CD4-positive, CD25-positive, alpha-beta regulatory T cell (primary cell): Measurements from ENCODE around the gene HCN4. TPM values are rescaled to one million over a fixed set of nuclear protein-coding genes. Genes with fewer than 3 reads are reported as not detected.

Experiments used
- ATAC-seq, 2 donors: fragments of 150-1000 bp; cut with Tn5 transposase; one replicate each; pipeline ENCODE4 v1.10.0; 2021; ENCODE audit warnings: low read depth in 2 of 2, moderate number of reproducible peaks in 2 of 2, moderate library complexity in 1 of 2
- DNase-seq, 3 donors: peaks; one replicate each; pipeline versions ENCODE4 v3.0.0 to v3.0.0-alpha.2; 2012 to 2022; ENCODE audit warnings: mixed read lengths in 1 of 3
- H3K27ac ChIP-seq: one replicate; pipeline ENCODE4 v1.7.0; 2013; ENCODE audit warnings: mild to moderate bottlenecking, low read length; ENCODE audit not compliant: insufficient read depth, poor library complexity, severe bottlenecking
- H3K27me3 ChIP-seq: one replicate; pipeline ENCODE4 v1.7.0; 2013; ENCODE audit warnings: low read length; ENCODE audit not compliant: control insufficient read depth, insufficient read depth
- H3K36me3 ChIP-seq: one replicate; pipeline ENCODE4 v1.7.0; 2013; ENCODE audit warnings: mild to moderate bottlenecking, low read length, moderate library complexity; ENCODE audit not compliant: control insufficient read depth, insufficient read depth
- H3K4me1 ChIP-seq: 2 replicates; pipeline ENCODE4 v1.7.0; 2013; ENCODE audit warnings: mild to moderate bottlenecking, low read length; ENCODE audit not compliant: insufficient read depth, control insufficient read depth, poor library complexity, severe bottlenecking
- H3K4me3 ChIP-seq: one replicate; pipeline ENCODE4 v1.7.0; 2013; ENCODE audit warnings: low read depth, mild to moderate bottlenecking, low read length, moderate library complexity
- H3K9me3 ChIP-seq, 2 experiments: 1 replicate in 1 of 2; 2 replicates in 1 of 2; pipeline ENCODE4 v1.7.0; 2013; ENCODE audit warnings: low read length in 2 of 2, mild to moderate bottlenecking in 1 of 2, moderate library complexity in 1 of 2; ENCODE audit not compliant: control insufficient read depth in 2 of 2
- H3K27ac Mint-ChIP-seq, 3 donors: one replicate each; pipeline ENCODE4 v1.8.0; 2020 to 2022; ENCODE audit warnings: mild to moderate bottlenecking in 3 of 3, mixed read lengths in 3 of 3, moderate library complexity in 2 of 3
- H3K27me3 Mint-ChIP-seq: one replicate; pipeline ENCODE4 v1.8.0; 2022; ENCODE audit warnings: mild to moderate bottlenecking, mixed read lengths
- H3K36me3 Mint-ChIP-seq: one replicate; pipeline ENCODE4 v1.8.0; 2020; ENCODE audit warnings: mixed read lengths
- H3K4me1 Mint-ChIP-seq, 4 donors: one replicate each; pipeline ENCODE4 v1.8.0; 2020 to 2022; ENCODE audit warnings: mixed read lengths in 4 of 4, mild to moderate bottlenecking in 1 of 4
- H3K4me3 Mint-ChIP-seq, 4 donors: one replicate each; pipeline ENCODE4 v1.8.0; 2020 to 2022; ENCODE audit warnings: mild to moderate bottlenecking in 4 of 4, mixed read lengths in 4 of 4, moderate library complexity in 3 of 4
- H3K9me3 Mint-ChIP-seq, 7 donors: one replicate each; pipeline ENCODE4 v1.8.0; 2020 to 2022; ENCODE audit warnings: mixed read lengths in 7 of 7, mild to moderate bottlenecking in 3 of 7, moderate library complexity in 2 of 7
- polyA plus RNA-seq, 4 donors: library from polyadenylated mRNA; unstranded; fragments of 300-500 nt; fragmentation: Illumina TruSeq; gene quantifications; one replicate each; pipeline ENCODE4 v1.2.3, GENCODE V29; 2021
- total RNA-seq: library from RNA; stranded (reverse); gene quantifications from one replicate; pipeline ENCODE4 v1.2.3, GENCODE V29; 2022

HCN4 gene
- total and polyA plus RNA-seq, 5 donors from 2014 or later: not detected

DNA sequence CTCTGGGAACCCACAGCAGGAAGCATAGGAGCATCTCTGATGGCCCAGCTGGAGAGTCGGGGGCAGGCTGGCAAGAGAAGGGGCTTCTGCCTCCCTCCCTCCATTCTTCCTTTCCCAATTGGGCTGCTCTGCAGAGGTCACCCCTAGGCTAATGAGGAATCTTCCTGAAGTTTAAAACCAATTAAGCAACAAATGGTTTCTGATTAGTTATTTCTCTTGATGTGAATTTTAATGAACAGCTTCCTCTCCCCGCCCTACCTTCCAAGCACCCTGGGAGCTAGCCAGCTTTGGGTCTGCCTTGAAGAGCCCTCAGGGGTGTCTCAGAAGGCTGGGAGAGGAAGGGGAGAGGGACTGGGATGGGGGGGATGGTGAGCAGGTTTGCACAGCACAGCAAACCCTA is 24.6 kb upstream of the HCN4 start:
- ATAC-seq: no peak
- peaks cover 16% of the 10 kb centered on the region for H3K27me3 Mint-ChIP-seq

GRCh38 chr15:73392025-73392424 is 23.3 kb upstream of the HCN4 start:
- no peaks in the 10 kb centered on the region for H3K4me1 Mint-ChIP-seq
- no peaks in the 10 kb centered on the region for H3K4me1 ChIP-seq
- H3K4me3 ChIP-seq: no peak overlapping the region
- no peaks in the 10 kb centered on the region for H3K27me3 ChIP-seq
- H3K27ac ChIP-seq: no peak overlapping the region
- peaks cover 16% of the 10 kb centered on the region for H3K27me3 Mint-ChIP-seq
- no peaks in the 10 kb centered on the region for H3K36me3 ChIP-seq
- H3K9me3 ChIP-seq: no peaks in the 10 kb centered on the region
- H3K4me3 Mint-ChIP-seq: no peak overlapping the region
- peaks cover 0 to 2% (median 0%) of the 10 kb centered on the region in 7 donors for H3K9me3 Mint-ChIP-seq
- DNase-seq (no peak), ATAC-seq (no peak)
- no peaks in the 10 kb centered on the region for H3K36me3 Mint-ChIP-seq
- no peak overlapping the region for H3K27ac Mint-ChIP-seq

More for the DNA sequence above, 24.6 kb upstream of the HCN4 start:
- no peak overlapping the region for H3K27ac Mint-ChIP-seq
- H3K36me3 ChIP-seq: no peaks in the 10 kb centered on the region
- H3K9me3 ChIP-seq: no peaks in the 10 kb centered on the region
- no peaks in the 10 kb centered on the region for H3K4me1 ChIP-seq
- no peak for DNase-seq
- no peaks in the 10 kb centered on the region for H3K36me3 Mint-ChIP-seq
- no peak overlapping the region for H3K4me3 ChIP-seq
- no peak overlapping the region for H3K27ac ChIP-seq
- no peak overlapping the region for H3K4me3 Mint-ChIP-seq
- H3K4me1 Mint-ChIP-seq: no peaks in the 10 kb centered on the region
- H3K9me3 Mint-ChIP-seq: peaks cover 0 to 2% (median 0%) of the 10 kb centered on the region in 7 donors
- H3K27me3 ChIP-seq: no peaks in the 10 kb centered on the region

- Mint-ChIP-seq H3K4me3 (no peak overlapping the region), H3K27me3 (peaks cover 16% of the 10 kb centered on the region), H3K9me3 (peaks cover 0 to 2% (median 0%) of the 10 kb centered on the region in 7 donors), H3K4me1 (no peaks in the 10 kb centered on the region), H3K36me3 (no peaks in the 10 kb centered on the region), H3K27ac (no peak overlapping the region)
- ATAC-seq (no peak), DNase-seq (no peak)
- Histone ChIP-seq H3K4me3 (no peak overlapping the region), H3K27me3 (no peaks in the 10 kb centered on the region), H3K4me1 (no peaks in the 10 kb centered on the region), H3K27ac (no peak overlapping the region), H3K9me3 (no peaks in the 10 kb centered on the region), H3K36me3 (no peaks in the 10 kb centered on the region)
Measured at GRCh38 chr15:73391128-73391872, 22.5 kb upstream of the HCN4 start.

DNA sequence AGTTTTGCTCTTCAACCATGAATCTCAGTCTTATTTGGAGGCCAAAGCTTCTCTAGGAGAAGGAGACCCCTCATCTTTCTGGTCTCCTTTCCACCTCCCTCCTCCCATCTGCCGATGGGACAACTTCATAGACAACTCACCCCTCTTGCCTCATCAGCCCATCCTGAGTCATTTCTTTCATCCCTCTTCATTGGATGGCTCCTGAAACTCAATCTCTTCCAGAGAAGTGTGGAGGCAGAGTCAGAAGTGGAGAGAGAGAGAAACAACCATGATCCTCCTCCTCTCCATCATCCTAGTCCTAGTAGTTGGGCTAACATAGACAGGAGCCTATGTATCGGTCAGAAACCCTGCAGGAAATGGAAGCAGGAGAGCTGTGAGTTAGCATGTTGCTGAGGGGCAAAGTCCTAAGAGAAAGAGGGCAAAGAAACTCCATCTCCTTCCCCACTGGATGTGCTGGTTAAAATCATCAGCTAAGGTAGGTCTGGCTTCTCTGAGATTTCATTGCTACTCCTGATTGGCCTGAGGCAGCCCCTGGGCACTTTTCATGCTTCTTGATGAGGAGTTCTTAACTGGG is 21.3 kb upstream of the HCN4 start:
- H3K4me3 ChIP-seq: no peak overlapping the region
- peaks cover 0 to 3% (median 0%) of the 10 kb centered on the region in 7 donors for H3K9me3 Mint-ChIP-seq
- no peaks in the 10 kb centered on the region for H3K4me1 ChIP-seq
- no peaks in the 10 kb centered on the region for H3K36me3 Mint-ChIP-seq
- no peak for ATAC-seq
- no peak overlapping the region for H3K27ac ChIP-seq
- peaks cover 20% of the 10 kb centered on the region for H3K27me3 Mint-ChIP-seq
- no peaks in the 10 kb centered on the region for H3K36me3 ChIP-seq
- no peaks in the 10 kb centered on the region for H3K4me1 Mint-ChIP-seq
- H3K4me3 Mint-ChIP-seq: no peak overlapping the region
- no peaks in the 10 kb centered on the region for H3K27me3 ChIP-seq
- DNase-seq: no peak
- H3K27ac Mint-ChIP-seq: no peak overlapping the region
- H3K9me3 ChIP-seq: no peaks in the 10 kb centered on the region

DNA sequence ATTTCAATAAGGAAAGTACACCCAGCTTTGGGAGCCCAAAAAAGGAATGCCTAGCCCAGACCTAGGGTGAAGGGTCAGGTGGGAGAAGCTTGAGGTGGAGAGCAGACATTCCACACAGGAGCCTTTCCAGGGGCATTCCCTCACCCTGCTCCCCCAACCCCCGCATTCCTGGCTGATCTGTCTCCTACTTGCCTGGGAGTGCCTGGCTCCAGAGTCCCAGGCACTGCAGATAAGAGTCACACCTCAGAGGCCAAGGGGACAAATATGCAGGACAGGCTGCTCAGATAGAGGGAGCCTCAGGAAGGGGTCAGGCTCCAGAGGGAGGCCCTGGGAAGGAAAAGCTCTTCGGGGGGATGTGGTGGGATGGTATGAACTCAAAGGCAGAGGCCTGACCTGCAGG is 20.8 kb upstream of the HCN4 start:
- H3K9me3 ChIP-seq: no peaks in the 10 kb centered on the region
- ATAC-seq (no peak), DNase-seq (no peak)
- Mint-ChIP-seq H3K36me3 (no peaks in the 10 kb centered on the region), H3K4me3 (no peak overlapping the region), H3K4me1 (no peaks in the 10 kb centered on the region), H3K9me3 (peaks cover 0 to 3% (median 0%) of the 10 kb centered on the region in 7 donors), H3K27me3 (peaks cover 16% of the 10 kb centered on the region), H3K27ac (no peak overlapping the region)
- H3K36me3 ChIP-seq: no peaks in the 10 kb centered on the region
- H3K4me3 ChIP-seq: no peak overlapping the region
- no peaks in the 10 kb centered on the region for H3K4me1 ChIP-seq
- no peak overlapping the region for H3K27ac ChIP-seq
- H3K27me3 ChIP-seq: no peaks in the 10 kb centered on the region

GRCh38 chr15:73388256-73388781 is 19.6 kb upstream of the HCN4 start:
- peaks cover 0 to 5% (median 0%) of the 10 kb centered on the region in 7 donors for H3K9me3 Mint-ChIP-seq
- no peak overlapping the region for H3K4me3 Mint-ChIP-seq
- peaks cover 10% of the 10 kb centered on the region for H3K27me3 Mint-ChIP-seq
- DNase-seq: no peak
- no peaks in the 10 kb centered on the region for H3K27me3 ChIP-seq
- no peaks in the 10 kb centered on the region for H3K36me3 ChIP-seq
- ATAC-seq: no peak
- H3K36me3 Mint-ChIP-seq: no peaks in the 10 kb centered on the region
- H3K4me1 Mint-ChIP-seq: no peaks in the 10 kb centered on the region
- H3K27ac Mint-ChIP-seq: no peak overlapping the region
- H3K4me1 ChIP-seq: no peaks in the 10 kb centered on the region
- H3K4me3 ChIP-seq: no peak overlapping the region
- no peaks in the 10 kb centered on the region for H3K9me3 ChIP-seq
- no peak overlapping the region for H3K27ac ChIP-seq

DNA sequence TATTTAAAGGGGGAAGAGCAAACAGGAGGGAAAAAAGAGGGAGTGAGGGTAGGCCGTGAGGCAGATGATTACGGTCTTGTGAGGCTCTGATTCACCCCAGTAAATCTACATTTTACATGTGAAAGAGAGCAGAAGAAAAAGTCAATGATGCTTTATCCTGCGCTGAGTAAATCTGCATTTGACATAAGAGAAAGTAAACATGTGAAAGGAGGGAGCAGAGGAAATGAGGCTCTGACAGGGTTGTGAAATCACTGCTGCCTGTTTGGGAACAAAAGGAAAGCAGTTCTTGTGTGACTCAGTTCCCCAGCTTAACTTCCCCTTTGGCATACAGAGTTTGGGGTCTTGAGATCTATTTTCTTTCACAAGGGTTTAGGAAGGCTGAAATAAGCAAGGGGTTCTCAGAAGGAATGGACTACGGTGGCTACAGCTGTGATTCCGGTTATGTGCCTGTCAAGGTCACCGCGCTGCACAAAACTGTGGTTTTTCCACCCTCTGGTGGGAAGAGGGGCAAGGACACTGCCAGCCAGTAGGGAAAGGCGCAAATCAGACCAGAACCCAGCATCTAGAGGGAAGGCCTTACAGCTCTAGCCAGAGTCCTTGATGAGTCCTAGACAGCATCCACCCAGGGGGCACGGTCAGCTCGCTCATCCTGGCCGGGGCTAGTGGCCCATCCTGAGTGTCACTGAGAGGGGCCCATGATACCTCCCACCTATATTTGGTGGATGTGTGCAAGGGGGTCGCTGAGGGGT is 18.9 kb upstream of the HCN4 start:
- Histone ChIP-seq H3K4me1 (no peaks in the 10 kb centered on the region), H3K9me3 (no peaks in the 10 kb centered on the region), H3K27me3 (no peaks in the 10 kb centered on the region), H3K36me3 (no peaks in the 10 kb centered on the region), H3K4me3 (no peak overlapping the region), H3K27ac (no peak overlapping the region)
- DNase-seq: no peak
- no peaks in the 10 kb centered on the region for H3K4me1 Mint-ChIP-seq
- peaks cover 0 to 7% (median 0%) of the 10 kb centered on the region in 7 donors for H3K9me3 Mint-ChIP-seq
- no peak overlapping the region for H3K4me3 Mint-ChIP-seq
- H3K27me3 Mint-ChIP-seq: peaks cover 4% of the 10 kb centered on the region
- no peak overlapping the region for H3K27ac Mint-ChIP-seq
- no peak for ATAC-seq
- no peaks in the 10 kb centered on the region for H3K36me3 Mint-ChIP-seq
